Activated T-cell treated with anti-CD3 and anti-CD28 coated beads, Interleukin-2, amount 50 U/mL, for 48 hours (primary cell): ENCODE data around the gene ACACA.

ENCODE experiments used
- DNase-seq, 2 experiments: peaks; one replicate each; pipeline ENCODE4 v3.0.0-alpha.2; 2020

ACACA gene

DNA sequence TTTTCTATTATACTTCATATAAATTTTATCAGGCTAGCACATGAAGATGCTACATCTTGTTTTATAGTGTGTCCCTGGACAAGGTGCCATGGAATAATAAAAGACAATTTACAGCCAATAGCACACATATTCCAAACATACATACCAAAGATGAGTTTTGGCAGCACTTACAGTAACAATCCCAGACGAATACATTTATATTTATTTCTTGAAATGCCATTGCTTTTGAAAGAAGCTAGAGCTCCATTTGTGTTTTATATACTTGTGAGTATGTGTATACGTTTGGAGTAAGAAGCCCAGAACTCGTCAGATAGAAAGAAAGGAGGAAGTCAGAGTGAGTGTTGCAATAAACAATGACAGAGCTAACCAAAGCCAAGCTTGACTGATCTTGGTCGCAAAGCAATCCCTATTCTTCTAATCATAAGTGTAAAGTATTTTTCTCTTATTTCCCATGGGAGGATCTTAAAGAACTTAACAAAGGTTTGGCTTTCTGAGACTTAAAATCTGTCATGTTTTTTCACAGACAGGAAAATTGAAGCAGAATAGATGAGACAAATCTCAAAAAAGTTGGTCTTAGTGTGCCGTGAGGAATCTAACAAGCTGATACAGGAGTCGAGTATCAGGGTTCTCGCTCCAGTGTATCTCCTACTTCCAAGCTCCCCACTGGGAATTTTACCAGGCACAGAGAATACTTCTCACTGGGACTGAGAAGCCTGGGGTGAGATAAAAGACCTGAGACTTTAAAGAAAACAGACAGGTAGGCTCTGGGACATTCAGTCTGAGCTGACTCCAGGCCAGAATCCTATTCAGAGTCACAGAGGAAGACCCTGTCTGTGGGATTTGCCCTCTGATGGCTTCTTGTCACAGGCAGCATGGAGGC is 282.5 kb downstream of the ACACA start:
- no peak for DNase-seq

DNA sequence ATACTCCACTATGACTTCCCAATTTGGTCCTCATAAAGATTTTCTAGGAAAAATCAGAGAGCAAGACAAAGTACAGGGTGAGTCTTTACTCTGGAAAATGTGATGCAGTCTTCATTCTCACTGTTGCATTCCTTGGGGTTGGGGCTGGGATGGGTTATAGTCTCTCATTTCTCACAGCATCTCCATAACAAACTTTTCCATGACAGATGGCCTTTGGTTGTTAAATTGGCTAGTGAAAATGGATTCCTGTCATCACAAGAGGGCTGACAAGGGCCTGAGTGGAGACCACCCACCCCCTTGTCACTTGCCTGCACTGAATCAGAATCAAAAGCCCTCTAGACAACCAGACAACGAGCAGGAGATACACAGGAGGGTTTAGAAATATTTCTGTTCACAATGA is 283.2 kb downstream of the ACACA start:
- DNase-seq: no peak

DNA sequence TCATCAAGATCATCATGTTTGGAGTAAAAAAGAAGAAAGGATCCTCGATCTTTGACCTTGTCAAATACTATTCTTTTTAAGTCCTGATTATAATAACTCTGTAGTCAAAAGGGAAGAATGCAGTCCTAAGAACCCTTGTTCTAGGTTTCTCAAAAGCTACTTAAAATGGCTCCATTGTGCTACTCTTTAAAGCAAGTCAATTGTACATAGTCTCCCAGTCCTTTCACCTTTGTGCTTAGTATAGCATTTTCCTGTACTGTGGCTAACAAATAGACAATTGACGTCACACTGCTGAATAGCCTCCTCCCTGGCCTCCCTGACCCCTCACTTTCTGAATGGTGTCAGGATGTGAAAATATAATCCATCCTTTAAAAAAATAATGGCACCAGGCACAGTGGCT is 285.0 kb downstream of the ACACA start:
- no peak for DNase-seq

DNA sequence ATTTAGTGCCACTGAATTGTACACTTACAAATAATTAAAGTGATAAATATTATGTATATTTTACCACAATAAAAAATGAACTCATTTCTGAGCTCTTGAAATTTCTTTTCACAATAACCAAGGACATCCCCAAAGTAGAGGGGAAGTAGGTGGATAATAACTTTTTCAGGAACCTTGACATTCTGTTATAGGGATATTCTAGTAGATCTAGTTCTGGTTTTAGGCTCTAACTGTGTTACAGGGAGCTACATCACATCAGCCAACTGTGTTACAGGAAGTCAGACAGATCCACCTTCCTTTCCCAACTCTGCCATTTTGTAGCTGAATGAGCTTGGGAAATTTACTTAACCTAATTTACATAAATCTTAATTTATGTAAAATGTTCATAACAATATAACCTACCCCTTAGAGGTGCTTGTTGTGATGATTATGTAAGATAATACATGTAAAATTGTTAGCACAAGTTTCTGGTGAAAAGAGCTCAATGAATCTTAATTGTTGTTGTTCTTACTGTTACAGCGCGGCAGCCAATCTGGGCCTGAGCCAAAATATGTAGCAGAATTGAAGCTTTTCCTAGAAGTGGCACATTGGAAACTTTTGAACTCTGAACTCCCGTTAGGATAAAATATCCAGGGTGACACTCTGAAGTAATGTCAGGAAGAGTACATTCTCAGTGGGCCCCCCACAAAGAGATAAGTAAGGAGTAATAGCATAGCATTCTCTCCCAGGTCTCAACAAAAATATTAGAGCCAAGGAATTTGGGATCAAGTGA is 288.1 kb downstream of the ACACA start:
- no peak for DNase-seq

DNA sequence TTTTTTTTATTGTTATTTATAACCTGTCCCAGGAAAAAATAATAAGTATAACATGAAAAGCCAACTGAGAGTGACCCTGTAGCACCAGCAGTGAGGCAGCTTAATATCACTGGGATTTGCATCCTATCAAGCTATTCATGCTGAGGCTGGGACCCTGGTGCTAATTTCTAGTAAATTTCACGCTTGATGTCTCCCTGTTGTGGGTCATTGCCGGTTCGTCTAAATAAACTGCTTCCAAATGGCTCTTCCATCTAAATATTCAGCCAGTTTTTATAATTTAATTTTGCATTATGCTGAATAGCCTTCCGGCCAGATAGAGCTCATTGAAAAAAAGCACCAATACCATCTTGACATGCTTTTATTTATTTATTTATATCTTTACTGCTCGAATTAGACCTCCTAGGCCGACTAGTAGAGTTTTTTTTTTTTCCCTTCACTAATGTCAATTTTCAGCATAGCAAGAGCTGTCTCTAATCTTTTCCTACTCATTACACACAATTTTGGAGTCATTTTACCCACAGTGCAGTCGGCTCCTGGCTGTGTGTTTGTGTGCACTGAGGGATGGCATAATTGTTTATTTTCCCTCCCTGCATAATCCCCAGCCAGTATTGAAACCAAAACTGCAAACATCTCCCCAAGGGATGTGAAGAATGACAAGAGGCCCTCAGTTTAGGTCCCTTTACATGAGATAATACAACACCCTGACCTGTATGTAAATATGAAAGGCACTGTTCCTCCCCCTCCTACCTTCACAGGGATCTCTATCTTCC is 289.1 kb downstream of the ACACA start:
- DNase-seq: no peak

DNA sequence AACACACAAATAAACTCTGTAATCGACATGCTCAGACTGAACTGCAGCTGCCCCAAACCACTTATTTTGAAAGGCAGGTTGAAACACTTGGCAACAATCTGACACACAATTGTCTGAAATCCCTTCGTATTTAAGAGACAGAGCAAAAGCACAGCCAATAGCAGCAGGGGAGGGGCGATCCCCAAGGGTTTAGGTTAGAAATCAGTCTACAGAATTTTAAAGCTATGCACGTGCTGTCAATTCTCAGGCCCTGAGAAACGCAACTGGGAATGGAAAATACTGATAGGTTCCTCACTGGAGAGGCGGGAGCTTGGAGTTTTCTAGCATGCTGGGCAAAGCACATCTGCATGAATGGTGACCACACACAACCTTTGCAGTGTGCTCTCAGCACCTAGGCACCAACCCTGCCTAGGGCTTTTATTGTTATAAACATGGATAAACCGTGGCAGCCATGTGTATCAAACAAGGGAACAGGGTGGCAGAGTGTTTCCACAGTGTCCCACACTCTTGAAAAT is 289.9 kb downstream of the ACACA start:
- DNase-seq: no peak

DNA sequence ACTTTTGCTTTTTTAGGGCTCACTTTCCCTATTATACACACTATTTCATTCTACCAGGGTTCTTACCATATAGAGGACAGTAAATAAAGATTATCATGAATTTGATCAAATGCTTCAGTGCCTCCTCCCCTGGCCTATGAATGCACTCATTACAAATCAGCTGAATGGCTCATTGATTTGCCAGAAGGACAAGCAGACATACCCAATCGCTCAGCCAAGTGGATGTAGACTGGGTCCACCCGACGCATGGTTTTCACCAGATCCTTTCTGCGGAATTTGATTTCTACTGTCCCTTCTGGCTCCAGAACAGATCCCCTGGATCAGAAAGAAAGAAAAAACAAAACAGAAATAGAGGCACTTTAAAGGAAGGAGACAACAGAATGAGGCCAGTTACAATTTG is 295.3 kb downstream of the ACACA start:
- DNase-seq: no peak

DNA sequence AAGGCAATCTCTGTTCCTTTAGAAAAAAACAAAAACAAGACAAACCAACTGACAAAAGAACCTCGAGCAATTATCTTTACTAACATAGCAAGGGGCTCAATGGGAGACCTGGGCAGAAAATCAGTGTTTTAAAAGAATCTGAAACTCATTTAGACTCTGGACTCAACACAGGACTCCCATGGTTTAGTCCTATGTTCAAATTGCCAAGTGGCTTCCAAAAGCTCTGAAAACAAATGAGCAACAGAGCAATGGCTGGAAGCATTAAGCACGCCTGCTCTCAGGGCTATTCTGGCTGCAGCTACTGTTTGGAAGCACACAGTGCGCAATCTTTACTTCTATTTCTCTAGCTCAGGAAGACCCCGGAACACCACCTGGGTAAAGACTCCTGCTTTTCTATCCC is 295.9 kb downstream of the ACACA start:
- DNase-seq: no peak

DNA sequence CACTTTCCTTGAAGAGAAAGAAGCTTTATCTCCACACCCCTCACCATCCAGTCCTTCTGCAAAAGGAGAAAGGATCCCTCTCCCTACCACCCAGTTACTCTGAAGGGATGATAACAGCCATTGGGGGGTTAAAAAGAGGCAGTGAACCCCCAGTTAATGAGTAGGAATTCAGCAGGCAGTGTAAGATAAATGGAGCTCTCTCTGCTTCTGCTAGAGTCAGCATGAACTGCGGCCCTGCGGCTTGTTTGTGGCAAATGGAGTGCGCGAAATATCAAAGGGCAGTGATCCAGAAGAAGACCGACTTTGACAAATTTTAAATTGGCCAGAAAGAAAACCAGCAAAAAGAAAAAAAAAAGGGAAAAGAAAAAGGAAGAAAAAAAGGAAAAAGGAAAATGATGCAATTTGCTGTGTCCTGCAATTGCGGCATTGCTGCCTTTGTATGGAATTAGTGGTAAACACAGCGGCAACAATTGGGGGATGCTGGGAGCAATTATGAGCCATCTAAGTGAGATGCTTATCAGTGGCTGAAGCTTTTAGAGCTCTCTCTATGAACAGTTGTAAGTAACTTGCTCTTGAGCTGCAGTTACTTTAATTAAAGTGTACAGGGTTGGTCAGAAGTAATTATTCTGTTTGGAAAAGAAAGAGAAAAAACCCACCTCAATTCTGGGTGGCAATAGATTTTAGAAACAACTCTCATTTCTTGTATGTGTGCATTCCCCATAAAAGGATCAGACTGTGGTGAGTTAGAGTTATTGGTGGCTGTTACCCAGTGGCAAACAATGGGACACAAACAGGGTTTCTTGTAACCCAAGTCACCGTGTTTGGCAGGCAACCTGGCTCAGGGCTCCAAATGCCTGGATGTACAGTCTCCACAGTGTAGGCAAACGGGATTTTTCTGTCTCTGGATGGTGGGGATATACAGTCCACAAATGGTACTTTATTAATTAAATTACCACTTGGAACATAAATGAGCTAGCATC is 296.6 kb downstream of the ACACA start:
- no peak for DNase-seq

DNA sequence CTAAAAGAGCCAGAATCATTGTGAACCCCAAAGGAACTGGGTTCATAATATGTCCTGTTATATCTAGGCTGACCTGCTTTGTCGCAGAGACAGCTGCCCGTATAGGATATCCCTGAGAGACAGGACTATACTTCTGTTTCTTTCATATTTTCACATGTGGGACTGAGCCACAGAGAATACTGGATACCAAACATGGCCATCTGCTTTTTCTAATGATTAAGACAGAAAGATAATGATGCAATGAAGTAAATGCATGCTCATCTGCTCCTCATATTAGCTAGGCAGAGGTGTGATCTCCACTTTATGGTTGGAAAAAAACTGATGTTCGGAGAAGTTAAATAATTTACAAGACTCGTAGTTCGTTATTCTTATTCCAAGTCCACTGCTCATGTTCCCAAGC is 297.5 kb downstream of the ACACA start:
- no peak for DNase-seq

DNA sequence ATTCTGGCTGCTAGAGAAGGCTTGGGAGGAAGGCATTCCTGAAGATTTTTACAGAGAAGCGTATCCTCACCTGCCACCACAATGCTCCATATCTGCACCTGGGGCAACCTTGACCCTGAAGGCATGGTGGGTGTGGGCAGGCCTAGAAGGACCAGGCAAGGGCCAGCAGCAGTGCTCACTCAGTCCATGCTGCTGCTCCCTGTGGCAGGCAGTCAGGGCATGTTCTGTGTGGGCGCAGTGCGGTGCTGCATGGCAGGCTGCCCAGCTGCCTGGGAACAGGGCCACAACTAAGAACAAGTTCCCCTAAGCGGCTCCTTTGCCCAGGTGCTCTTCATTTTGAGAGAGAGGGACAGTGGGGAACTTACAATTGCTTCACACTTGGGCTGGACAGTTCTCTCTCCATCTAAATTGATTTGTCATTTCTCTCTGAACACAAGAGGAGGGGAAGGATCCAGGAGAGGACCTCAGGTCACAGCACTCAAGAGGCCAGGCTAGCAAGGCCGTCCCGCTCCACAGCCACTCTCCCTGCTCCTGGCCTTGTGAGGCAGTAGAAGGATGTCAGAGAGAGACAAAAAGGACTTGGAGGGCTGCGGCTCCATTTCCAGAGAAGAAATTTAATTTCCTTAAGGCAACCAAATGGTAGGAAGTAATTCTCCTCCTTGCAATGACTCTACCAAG is 299.1 kb downstream of the ACACA start:
- DNase-seq: no peak

DNA sequence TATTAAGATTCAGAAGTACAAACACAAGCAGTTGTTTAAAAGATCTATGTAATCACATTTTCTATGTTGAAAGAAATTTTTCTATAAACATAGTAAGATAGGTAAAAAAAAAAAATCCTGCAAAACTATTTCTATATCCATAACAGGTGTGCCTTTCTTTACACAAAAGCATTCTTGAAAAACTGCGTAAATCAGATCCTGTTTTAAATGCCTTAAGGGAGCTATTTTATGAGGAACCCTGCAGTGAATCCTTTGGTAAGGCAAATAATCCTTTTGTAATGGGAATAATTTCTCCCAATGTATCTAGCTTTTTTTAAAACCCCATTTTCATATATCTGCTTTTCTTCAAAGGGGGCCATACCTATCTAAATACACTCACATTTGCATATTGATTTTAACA is 300.6 kb downstream of the ACACA start:
- no peak for DNase-seq

DNA sequence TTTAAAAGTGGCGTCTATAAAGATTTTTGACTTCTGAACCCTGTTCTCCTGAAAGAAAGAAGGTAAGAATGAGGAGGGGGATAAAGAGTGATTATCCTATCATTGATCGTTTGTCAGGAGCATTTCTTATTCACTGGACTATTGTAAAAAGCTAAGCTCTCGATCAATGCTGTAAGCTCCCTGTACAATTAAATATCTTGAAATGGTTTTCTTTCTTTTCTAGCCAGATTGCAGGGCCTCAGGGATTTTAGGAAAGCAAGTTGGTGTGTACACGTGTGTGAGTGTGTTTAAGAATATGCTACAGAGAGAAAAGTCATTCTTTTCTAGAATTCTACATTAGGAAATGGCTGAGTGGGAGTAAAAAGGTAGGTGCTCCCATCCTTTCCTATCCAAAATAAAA is 303.4 kb downstream of the ACACA start:
- no peak for DNase-seq

DNA sequence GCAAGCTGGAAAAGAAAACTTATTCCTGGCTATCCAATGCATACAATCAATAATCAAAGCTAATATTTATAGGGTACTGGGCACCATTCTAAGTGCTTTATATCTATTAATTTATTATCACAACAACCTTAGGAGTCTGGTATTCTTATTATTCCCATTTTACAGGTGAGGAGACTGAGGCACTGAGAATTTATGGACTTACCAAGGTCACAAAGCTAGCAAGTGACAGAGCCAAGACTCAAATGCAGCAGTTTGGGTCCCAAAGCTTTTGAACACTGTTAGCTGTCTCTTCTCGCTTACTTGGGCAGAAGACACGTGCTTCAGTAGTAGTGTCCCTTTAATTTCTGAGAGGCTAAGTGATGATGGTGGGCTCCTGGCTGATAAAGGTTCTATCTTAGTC is 305.3 kb downstream of the ACACA start:
- DNase-seq: no peak

DNA sequence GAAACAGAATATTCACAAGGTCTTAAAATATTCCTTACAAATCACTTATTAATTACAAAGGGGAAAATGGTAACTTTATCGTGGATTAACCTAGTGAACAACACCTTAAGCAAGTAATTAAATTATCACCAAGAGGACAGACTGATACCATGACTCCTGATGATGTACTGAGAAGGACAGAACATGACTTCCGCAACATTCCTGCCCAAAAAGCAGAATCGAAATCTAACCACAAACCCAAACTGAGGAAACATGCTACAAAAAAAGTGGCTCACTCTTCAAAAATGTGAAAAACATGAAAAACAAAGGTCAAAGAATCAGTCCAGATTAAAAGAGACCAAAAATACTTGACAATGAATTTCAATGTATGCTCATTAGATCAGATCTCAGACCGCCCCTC is 306.4 kb downstream of the ACACA start:
- no peak for DNase-seq

DNA sequence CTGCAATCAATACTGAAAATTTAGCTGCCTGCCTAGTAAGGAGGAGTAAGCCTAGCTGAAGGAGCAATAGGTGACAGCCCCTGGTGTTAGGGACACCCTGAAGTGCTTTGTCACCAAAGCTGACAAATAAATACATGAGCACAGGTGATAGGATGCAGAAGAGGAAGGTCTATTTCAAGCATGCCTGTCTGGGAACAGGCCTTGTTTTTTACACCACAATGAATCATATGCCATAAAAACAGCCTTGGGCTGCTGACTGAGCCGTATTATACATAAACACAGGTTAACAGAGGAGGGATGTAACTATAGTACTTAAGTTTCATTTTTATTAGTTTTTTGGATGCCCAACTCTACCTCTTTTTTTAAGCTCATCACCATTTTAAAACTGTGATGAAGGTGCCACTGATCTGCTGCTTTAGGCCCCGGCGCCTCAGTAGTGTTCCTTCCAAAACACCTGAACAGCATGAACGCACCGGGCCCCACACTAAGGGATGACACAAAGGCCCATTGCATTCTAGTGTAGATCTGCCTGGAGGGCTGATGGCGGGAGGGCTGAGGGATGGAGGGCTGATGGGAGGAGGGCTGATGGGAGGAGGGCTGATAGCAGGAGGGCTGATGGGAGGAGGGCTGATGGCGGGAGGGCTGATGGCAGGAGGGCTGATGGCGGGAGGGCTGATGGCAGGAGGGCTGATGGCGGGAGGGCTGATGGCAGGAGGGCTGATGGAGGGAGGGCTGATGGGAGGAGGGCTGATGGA is 307.5 kb downstream of the ACACA start:
- DNase-seq: no peak

DNA sequence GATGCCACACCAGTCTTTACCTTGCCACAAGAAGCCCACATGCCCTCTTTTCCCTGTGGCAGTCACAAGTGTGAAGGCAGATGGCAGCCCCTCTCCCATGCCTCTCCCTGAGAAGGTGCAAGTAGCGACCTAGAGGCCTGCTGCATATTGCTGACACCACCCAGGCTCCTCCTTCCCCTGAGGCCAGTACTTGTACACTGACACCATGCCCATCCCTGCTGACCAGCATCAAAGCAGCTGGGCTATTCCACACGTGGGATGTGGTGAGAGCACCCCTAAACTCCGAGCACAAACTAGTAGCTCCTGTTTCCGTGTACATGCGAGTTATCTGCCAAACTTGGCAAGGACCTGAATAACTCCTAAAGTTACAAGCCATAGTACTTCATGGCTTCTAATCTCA is 308.5 kb downstream of the ACACA start:
- no peak for DNase-seq

DNA sequence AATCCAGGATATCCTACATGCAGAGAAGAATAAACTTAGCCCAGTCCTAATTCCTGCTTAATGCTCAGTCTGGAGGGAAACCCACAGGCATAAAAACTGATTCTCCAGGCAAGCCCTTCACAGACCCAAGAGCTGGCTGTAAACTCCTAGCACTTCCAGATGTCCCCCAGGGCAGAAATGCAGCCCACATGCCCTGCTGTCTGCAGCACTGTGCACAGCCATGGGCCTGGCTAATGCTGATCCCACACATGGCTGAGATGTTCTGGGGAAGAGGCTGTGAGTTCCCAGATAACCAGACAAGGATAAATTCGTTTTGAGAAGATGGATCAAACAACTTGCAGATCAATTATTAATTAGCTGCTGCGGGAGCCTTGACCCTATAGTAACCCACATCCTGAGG is 309.5 kb downstream of the ACACA start:
- no peak for DNase-seq

DNA sequence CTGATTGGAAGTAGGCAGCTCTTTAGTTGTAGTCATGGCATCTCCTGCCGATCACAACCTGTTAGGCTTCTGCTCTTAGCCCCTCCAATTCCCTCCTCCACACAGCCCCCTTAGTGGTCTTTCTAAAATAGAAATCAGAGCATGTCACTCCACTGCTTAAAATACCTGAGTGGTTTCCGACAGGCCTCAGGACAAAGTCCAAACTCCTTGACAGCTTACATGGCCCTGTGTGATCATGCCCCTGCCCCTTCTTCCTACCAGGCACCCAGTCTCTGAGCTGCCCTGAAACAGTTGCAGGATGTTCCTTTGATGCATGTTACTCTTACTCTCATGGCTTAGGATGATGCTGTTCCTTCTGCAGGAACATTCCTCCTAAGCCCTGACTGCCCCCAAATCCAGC is 310.6 kb downstream of the ACACA start:
- no peak for DNase-seq

DNA sequence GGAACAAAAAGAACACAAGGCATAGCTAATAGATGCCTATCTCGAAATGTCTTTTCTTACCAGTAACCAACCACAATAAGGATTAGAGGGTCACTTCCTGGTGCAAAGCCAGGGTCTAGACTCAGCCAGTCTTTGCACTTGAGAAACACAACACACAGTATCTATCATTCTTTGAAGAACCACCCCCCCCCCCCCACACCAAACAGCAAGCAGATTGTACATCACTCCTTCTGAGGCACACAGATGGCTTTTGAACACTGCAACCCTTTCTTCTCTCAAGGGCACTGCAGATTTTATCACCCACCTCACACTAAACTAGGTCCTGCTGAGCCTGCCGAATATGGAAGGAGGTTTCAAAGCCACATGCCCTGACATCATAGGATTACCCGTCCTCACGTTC is 312.2 kb downstream of the ACACA start:
- DNase-seq: no peak

DNA sequence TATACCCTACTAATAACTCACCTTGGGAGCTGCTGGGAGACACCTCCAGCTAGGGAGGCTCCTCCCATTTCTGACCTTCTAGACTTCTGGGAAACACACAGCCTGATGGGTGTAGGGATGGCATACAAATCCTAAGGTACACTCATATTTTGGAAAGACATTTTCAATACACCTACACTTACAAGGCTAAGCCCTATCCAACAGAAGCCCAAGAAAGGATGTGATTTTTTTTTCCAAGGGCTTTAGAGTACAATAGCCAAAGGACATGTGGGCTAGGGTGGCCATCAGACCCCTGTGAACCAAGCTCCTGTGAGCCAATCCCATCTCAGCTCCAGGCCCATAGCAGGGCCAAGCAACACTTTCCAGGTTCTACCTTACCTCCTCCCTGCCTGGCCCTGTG is 313.9 kb downstream of the ACACA start:
- no peak for DNase-seq
